Stomach (tissue), 4 donors: Measurements from ENCODE around the gene GMDS.

ENCODE experiments used
- CTCF ChIP-seq, 7 experiments: fragments of 450-650 bp in 4 of 7; fragments of 200-600 bp in 3 of 7; sonication (generic) in 3 of 7; IDR thresholded peaks; one replicate each; pipeline ENCODE4 v1.5.1; 2016 to 2019; ENCODE audit warnings: antibody characterized with exemption in 7 of 7, control low read depth in 2 of 7, mild to moderate bottlenecking in 1 of 7
- POLR2A ChIP-seq, 4 donors: fragments of 450-650 bp; IDR thresholded peaks; one replicate each; pipeline ENCODE4 v1.6.1; 2016; ENCODE audit warnings: antibody characterized with exemption in 4 of 4, control low read depth in 2 of 4, mild to moderate bottlenecking in 1 of 4, moderate library complexity in 1 of 4

- TF ChIP-seq POLR2A (IDR thresholded peaks at IDR 0.05): no peak
- TF ChIP-seq CTCF (IDR thresholded peaks at IDR 0.05): no peak
Observed at GRCh38 chr6:1591926-1592325, 653.5 kb downstream of the GMDS start.
